Measurements from ENCODE around the gene GLIS1. TPM values are rescaled to one million over a fixed set of nuclear protein-coding genes. Genes with fewer than 3 reads are reported as not detected.

The GLIS1 gene
- polyA plus RNA-seq, 1 donor from 2014 or later: not detected

DNA sequence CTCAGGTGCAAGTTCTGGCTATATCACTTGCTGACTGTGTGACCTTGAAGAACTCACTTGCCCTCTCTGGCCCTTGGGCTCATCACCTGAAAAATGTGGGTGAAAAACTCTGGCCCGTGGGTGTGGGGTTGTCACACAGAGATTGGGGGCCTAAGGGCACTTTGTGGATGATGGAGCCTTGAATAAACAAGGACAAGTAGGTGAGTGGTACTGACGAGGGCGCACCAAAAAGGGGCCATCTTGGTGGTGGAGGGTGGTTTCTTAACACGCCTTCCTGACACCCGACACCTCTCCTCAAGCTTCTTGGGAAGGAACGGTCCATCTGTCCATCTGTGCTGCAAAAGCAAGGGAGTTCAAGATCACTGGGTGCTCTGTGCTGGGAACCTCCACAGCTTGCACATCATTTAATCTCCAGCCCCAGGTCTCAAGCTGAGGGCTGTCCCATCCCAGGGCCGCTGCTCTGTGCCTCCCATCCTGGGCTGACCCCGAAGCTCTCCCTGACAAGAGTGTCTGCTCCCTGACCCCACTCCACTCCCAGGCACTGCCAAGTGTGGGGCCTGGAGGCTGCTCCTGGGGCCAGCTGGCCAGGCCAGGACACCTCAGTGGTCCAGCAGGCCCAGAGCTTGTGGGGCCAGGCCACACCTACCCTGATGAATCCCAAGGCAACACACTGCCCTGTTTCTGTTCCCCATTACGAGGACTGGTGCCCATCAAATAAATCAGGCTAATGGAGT, 97.3 kb downstream of the GLIS1 start:
- H3F3A ChIP-seq (ENCODE audit: insufficient read depth, low read length, poor library complexity, severe bottlenecking): no peaks in the 10 kb centered on the region
- no peaks in the 10 kb centered on the region for H3K9me2 ChIP-seq (ENCODE audit: insufficient read depth, low read length)
- no peak for TF ChIP-seq MXI1 (conservative IDR thresholded peaks at IDR 0.05; ENCODE audit: poor library complexity, severe bottlenecking)
- no peak for TF ChIP-seq REST (IDR thresholded peaks at IDR 0.05; ENCODE audit: borderline replicate concordance)
- no peak for TF ChIP-seq EP300 (conservative IDR thresholded peaks at IDR 0.05; ENCODE audit: poor library complexity, severe bottlenecking)
- no peak for TF ChIP-seq SMC3 (conservative IDR thresholded peaks at IDR 0.05; ENCODE audit: poor library complexity)
- TF ChIP-seq EZH2 (IDR thresholded peaks at IDR 0.05; ENCODE audit: borderline replicate concordance, insufficient read depth, low read length, poor library complexity, severe bottlenecking): no peak
- no peak for TF ChIP-seq POLR2AphosphoS5 (IDR thresholded peaks at IDR 0.05)
- TF ChIP-seq TAF1 (IDR thresholded peaks at IDR 0.05; ENCODE audit: low read depth): no peak
- TF ChIP-seq, protein P1, sequence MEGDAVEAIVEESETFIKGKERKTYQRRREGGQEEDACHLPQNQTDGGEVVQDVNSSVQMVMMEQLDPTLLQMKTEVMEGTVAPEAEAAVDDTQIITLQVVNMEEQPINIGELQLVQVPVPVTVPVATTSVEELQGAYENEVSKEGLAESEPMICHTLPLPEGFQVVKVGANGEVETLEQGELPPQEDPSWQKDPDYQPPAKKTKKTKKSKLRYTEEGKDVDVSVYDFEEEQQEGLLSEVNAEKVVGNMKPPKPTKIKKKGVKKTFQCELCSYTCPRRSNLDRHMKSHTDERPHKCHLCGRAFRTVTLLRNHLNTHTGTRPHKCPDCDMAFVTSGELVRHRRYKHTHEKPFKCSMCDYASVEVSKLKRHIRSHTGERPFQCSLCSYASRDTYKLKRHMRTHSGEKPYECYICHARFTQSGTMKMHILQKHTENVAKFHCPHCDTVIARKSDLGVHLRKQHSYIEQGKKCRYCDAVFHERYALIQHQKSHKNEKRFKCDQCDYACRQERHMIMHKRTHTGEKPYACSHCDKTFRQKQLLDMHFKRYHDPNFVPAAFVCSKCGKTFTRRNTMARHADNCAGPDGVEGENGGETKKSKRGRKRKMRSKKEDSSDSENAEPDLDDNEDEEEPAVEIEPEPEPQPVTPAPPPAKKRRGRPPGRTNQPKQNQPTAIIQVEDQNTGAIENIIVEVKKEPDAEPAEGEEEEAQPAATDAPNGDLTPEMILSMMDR (IDR thresholded peaks at IDR 0.05; ENCODE audit: poor library complexity, severe bottlenecking): no peak
- H3K79me2 ChIP-seq (replicated peaks; ENCODE audit: insufficient read depth, low read length): no peaks in the 10 kb centered on the region
- H3K4me2 ChIP-seq (ENCODE audit: low read length): no peak overlapping the region
- no peak overlapping the region for H3K4me3 ChIP-seq (ENCODE audit: low read length)
- no peak overlapping the region for H2AFZ ChIP-seq (ENCODE audit: low read depth, low read length)
- H3K27ac ChIP-seq (ENCODE audit: low read length): no peak overlapping the region
- no peaks in the 10 kb centered on the region for H4K20me1 ChIP-seq (ENCODE audit: insufficient read depth)
- no peaks in the 10 kb centered on the region for H3K36me3 ChIP-seq (ENCODE audit: insufficient read depth, low read length)
- no peak overlapping the region for H3K9ac ChIP-seq (ENCODE audit: low read length)
- no peaks in the 10 kb centered on the region for H3K9me3 ChIP-seq (ENCODE audit: low read length)
- H3K27me3 ChIP-seq (ENCODE audit: insufficient read depth, low read depth, low read length): no peaks in the 10 kb centered on the region

DNA sequence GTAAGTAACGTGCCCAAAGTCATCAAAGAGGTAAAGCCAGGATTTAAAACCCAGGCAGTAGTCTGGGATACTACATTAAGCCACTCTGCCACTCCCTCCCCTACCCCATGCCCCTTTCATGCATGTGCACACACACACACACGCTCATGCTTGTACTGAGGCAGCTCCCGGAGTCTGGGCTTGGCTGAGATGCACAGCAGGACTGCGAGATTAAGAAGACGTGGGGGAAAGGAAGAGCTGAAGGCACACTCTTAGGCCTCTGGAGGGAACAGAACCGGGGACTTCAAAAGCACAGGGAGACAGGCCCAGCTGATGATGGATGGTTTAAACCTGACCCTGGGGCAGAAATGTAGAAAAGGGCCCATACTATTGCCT, 98.3 kb downstream of the GLIS1 start:
- Histone ChIP-seq H2AFZ (ENCODE audit: low read depth, low read length) (no peak overlapping the region), H3K27me3 (ENCODE audit: insufficient read depth, low read depth, low read length) (no peaks in the 10 kb centered on the region), H3K4me2 (ENCODE audit: low read length) (no peak overlapping the region), H3K9ac (ENCODE audit: low read length) (no peak overlapping the region), H3K4me3 (ENCODE audit: low read length) (no peak overlapping the region), H3K9me3 (ENCODE audit: low read length) (no peaks in the 10 kb centered on the region), H3K36me3 (ENCODE audit: insufficient read depth, low read length) (no peaks in the 10 kb centered on the region), H3F3A (ENCODE audit: insufficient read depth, low read length, poor library complexity, severe bottlenecking) (no peaks in the 10 kb centered on the region), H3K79me2 (replicated peaks; ENCODE audit: insufficient read depth, low read length) (no peaks in the 10 kb centered on the region), H3K9me2 (ENCODE audit: insufficient read depth, low read length) (no peaks in the 10 kb centered on the region), H4K20me1 (ENCODE audit: insufficient read depth) (no peaks in the 10 kb centered on the region), H3K27ac (ENCODE audit: low read length) (no peak overlapping the region)
- no peak for TF ChIP-seq TAF1 (IDR thresholded peaks at IDR 0.05; ENCODE audit: low read depth)
- no peak for TF ChIP-seq RAD21 (conservative IDR thresholded peaks at IDR 0.05)
- no peak for TF ChIP-seq EP300 (conservative IDR thresholded peaks at IDR 0.05; ENCODE audit: poor library complexity, severe bottlenecking)
- TF ChIP-seq, protein P1 (IDR thresholded peaks at IDR 0.05; ENCODE audit: poor library complexity, severe bottlenecking): no peak
- TF ChIP-seq POLR2AphosphoS5 (IDR thresholded peaks at IDR 0.05): no peak
- no peak for TF ChIP-seq REST (IDR thresholded peaks at IDR 0.05; ENCODE audit: borderline replicate concordance)
- no peak for TF ChIP-seq EZH2 (IDR thresholded peaks at IDR 0.05; ENCODE audit: borderline replicate concordance, insufficient read depth, low read length, poor library complexity, severe bottlenecking)
- TF ChIP-seq MXI1 (conservative IDR thresholded peaks at IDR 0.05; ENCODE audit: poor library complexity, severe bottlenecking): no peak
- TF ChIP-seq SMC3 (conservative IDR thresholded peaks at IDR 0.05; ENCODE audit: poor library complexity): no peak

Data from neural cell (in vitro differentiated cells).